HG03378 (cell line): ENCODE results near the gene SLC9C2.
"Not testable (repeated sequence)": the region's sequence is repeated elsewhere in the genome, so short reads cannot be mapped to it uniquely, and the experiment has no call there.

Experiments used
- ATAC-seq: cut with Tn5 transposase; IDR thresholded peaks from one replicate; pipeline ENCODE4 v1.9.1; 2021; ENCODE audit warnings: mild to moderate bottlenecking, moderate library complexity; ENCODE audit not compliant: unreplicated experiment

The SLC9C2 gene

GRCh38 chr1:173530795-173531693, 71.8 kb downstream of the SLC9C2 start:
- ATAC-seq: no peak

GRCh38 chr1:173529106-173529505, 73.8 kb downstream of the SLC9C2 start:
- no peak for ATAC-seq

GRCh38 chr1:173527151-173527826, 75.6 kb downstream of the SLC9C2 start:
- no peak for ATAC-seq

- no peak for ATAC-seq
These were observed 76.9 kb downstream of the SLC9C2 start for GRCh38 chr1:173525926-173526325.

- ATAC-seq: no peak
These were observed 79.5 kb downstream of the SLC9C2 start for GRCh38 chr1:173523329-173523728.

- no peak for ATAC-seq
These were observed 82.1 kb downstream of the SLC9C2 start for GRCh38 chr1:173520799-173521198.

- not testable (repeated sequence) for ATAC-seq
These were observed 88.4 kb downstream of the SLC9C2 start for GRCh38 chr1:173514503-173514902.

GRCh38 chr1:173509797-173510196, 93.1 kb downstream of the SLC9C2 start:
- no peak for ATAC-seq

GRCh38 chr1:173508541-173508940, 94.3 kb downstream of the SLC9C2 start:
- ATAC-seq: no peak

- no peak for ATAC-seq
These were observed 95.0 kb downstream of the SLC9C2 start for GRCh38 chr1:173507847-173508209.

GRCh38 chr1:173507205-173507846, 95.5 kb downstream of the SLC9C2 start:
- ATAC-seq: no peak

GRCh38 chr1:173506437-173506836, 96.4 kb downstream of the SLC9C2 start:
- ATAC-seq: no peak

GRCh38 chr1:173505391-173505790, 97.5 kb downstream of the SLC9C2 start:
- ATAC-seq: no peak

- ATAC-seq: no peak
These were observed 98.6 kb downstream of the SLC9C2 start for GRCh38 chr1:173504268-173504667.

GRCh38 chr1:173503391-173503790, 99.5 kb downstream of the SLC9C2 start:
- no peak for ATAC-seq

GRCh38 chr1:173502104-173502503, 100.8 kb downstream of the SLC9C2 start:
- ATAC-seq: no peak

GRCh38 chr1:173499729-173500128, 103.1 kb downstream of the SLC9C2 start:
- no peak for ATAC-seq

- no peak for ATAC-seq
These were observed 106.0 kb downstream of the SLC9C2 start for GRCh38 chr1:173496757-173497320.

- no peak for ATAC-seq
These were observed 107.1 kb downstream of the SLC9C2 start for GRCh38 chr1:173495609-173496267.

GRCh38 chr1:173493125-173493524, 109.7 kb downstream of the SLC9C2 start:
- ATAC-seq: not testable (repeated sequence)

- ATAC-seq: no peak
These were observed 111.4 kb downstream of the SLC9C2 start for GRCh38 chr1:173491508-173491907.
